Stimulated activated CD4-positive, alpha-beta T cell treated with anti-CD3 and anti-CD28 coated beads, Interleukin-12 subunit alpha, Interleukin-12 subunit beta, amount 100 ng/mL, for 24 hours (primary cell): ENCODE results near the gene PFKFB3.
"Not testable (repeated sequence)": the region's sequence is repeated elsewhere in the genome, so short reads cannot be mapped to it uniquely, and the experiment has no call there.

Source experiments
- DNase-seq, 2 experiments: peaks; one replicate each; pipeline ENCODE4 v3.0.0-alpha.2; 2020; ENCODE audit warnings: low read depth in 2 of 2

PFKFB3 gene

GRCh38 chr10:6272126-6272525, 69.4 kb downstream of the PFKFB3 start:
- no peak for DNase-seq

GRCh38 chr10:6273351-6273750, 70.6 kb downstream of the PFKFB3 start:
- no peak for DNase-seq

GRCh38 chr10:6274040-6274439, 71.3 kb downstream of the PFKFB3 start:
- no peak for DNase-seq

- no peak for DNase-seq
Observed at GRCh38 chr10:6274484-6274883, 71.8 kb downstream of the PFKFB3 start.

GRCh38 chr10:6275022-6275997, 72.6 kb downstream of the PFKFB3 start:
- DNase-seq = peak; percentile 81 to 89

GRCh38 chr10:6276356-6276755, 73.6 kb downstream of the PFKFB3 start:
- DNase-seq = no peak

GRCh38 chr10:6278519-6279120, 75.9 kb downstream of the PFKFB3 start:
- no peak for DNase-seq

- DNase-seq = no peak
Observed at GRCh38 chr10:6279540-6280267, 77.0 kb downstream of the PFKFB3 start.

- no peak for DNase-seq
Observed at GRCh38 chr10:6280291-6280690, 77.6 kb downstream of the PFKFB3 start.

GRCh38 chr10:6282454-6282958, 79.8 kb downstream of the PFKFB3 start:
- no peak for DNase-seq

- DNase-seq = no peak
Observed at GRCh38 chr10:6283655-6284054, 80.9 kb downstream of the PFKFB3 start.

GRCh38 chr10:6290621-6291020, 87.9 kb downstream of the PFKFB3 start:
- DNase-seq = not testable (repeated sequence)

- no peak for DNase-seq
Observed at GRCh38 chr10:6292741-6293151, 90.0 kb downstream of the PFKFB3 start.

GRCh38 chr10:6296425-6296824, 93.7 kb downstream of the PFKFB3 start:
- DNase-seq = not testable (repeated sequence)

- DNase-seq = no peak
Observed at GRCh38 chr10:6296828-6297251, 94.1 kb downstream of the PFKFB3 start.

GRCh38 chr10:6297522-6297921, 94.8 kb downstream of the PFKFB3 start:
- no peak for DNase-seq

- no peak for DNase-seq
Observed at GRCh38 chr10:6297951-6298381, 95.2 kb downstream of the PFKFB3 start.

- no peak for DNase-seq
Observed at GRCh38 chr10:6298428-6298827, 95.7 kb downstream of the PFKFB3 start.

GRCh38 chr10:6299234-6299633, 96.5 kb downstream of the PFKFB3 start:
- peak in 1 of 2 experiments; percentile 22 for DNase-seq

- no peak for DNase-seq
Observed at GRCh38 chr10:6299743-6300105, 97.0 kb downstream of the PFKFB3 start.

- peak; percentile 2 to 25 for DNase-seq
Observed at GRCh38 chr10:6300106-6300783, 97.5 kb downstream of the PFKFB3 start.
